Esophagus squamous epithelium (tissue), 4 donors: Measurements from ENCODE around the gene CCDC180.

Source experiments
- CTCF ChIP-seq, 6 experiments: fragments of 450-650 bp in 4 of 6; fragments of 200-600 bp in 2 of 6; sonication (generic) in 2 of 6; IDR thresholded peaks; one replicate each; pipeline ENCODE4 v1.5.1; 2016 to 2019; ENCODE audit warnings: antibody characterized with exemption in 6 of 6, mild to moderate bottlenecking in 4 of 6, moderate library complexity in 4 of 6
- POLR2A ChIP-seq, 4 donors: fragments of 450-650 bp; IDR thresholded peaks; one replicate each; pipeline ENCODE4 v1.6.1; 2017; ENCODE audit warnings: antibody characterized with exemption in 4 of 4, mild to moderate bottlenecking in 4 of 4, moderate library complexity in 3 of 4

GRCh38 chr9:97301974-97302373, 5.5 kb upstream of the CCDC180 start:
- TF ChIP-seq CTCF (IDR thresholded peaks at IDR 0.05): no peak
- no peak for TF ChIP-seq POLR2A (IDR thresholded peaks at IDR 0.05)
